HepG2 (cell line): ENCODE data around the gene F7. TPM values are rescaled to one million over a fixed set of nuclear protein-coding genes. Genes with fewer than 3 reads are reported as not detected.
A peak's percentile ranks its signal among the peaks of the same experiment; 100 is the strongest.

Source experiments
- BHLHE40 ChIP-seq: IDR thresholded peaks from 2 replicates; pipeline ENCODE4 v1.6.1; 2011; ENCODE audit warnings: low read length, improper control_type of control experiment
- EED ChIP-seq: sonication (generic); formaldehyde crosslinking; IDR thresholded peaks from 2 replicates; pipeline ENCODE4 v1.5.0; 2020; ENCODE audit warnings: mild to moderate bottlenecking, missing genetic modification reagents
- FOSL2 ChIP-seq: sonication (generic); formaldehyde crosslinking; IDR thresholded peaks from 2 replicates; pipeline ENCODE4 v1.4.0; 2020; ENCODE audit warnings: missing genetic modification reagents
- FOXO1 ChIP-seq: sonication (generic); formaldehyde crosslinking; IDR thresholded peaks from 2 replicates; pipeline ENCODE4 v1.4.0; 2020; ENCODE audit warnings: missing genetic modification reagents
- KLF16 ChIP-seq, 2 experiments: sonication (generic) in 1 of 2; formaldehyde crosslinking in 1 of 2; IDR thresholded peaks; 2 replicates each; pipeline versions ENCODE4 v1.6.1 to v1.8.0; 2016 to 2023; ENCODE audit warnings: missing genetic modification reagents in 2 of 2, missing compliant biosample characterization in 1 of 2
- MXI1 ChIP-seq: IDR thresholded peaks from 3 replicates; pipeline ENCODE4 v1.6.1; 2012; ENCODE audit warnings: low read depth, low read length, inconsistent platforms, borderline replicate concordance
- NFKBIZ ChIP-seq: IDR thresholded peaks from 2 replicates; pipeline ENCODE4 v1.6.1; 2018; ENCODE audit warnings: missing genetic modification reagents, missing compliant biosample characterization
- RFXANK ChIP-seq: IDR thresholded peaks from 2 replicates; pipeline ENCODE4 v1.6.1; 2016
- SOX13 ChIP-seq, 3 experiments: fragments of 450-650 bp in 1 of 3; sonication (generic) in 1 of 3; formaldehyde crosslinking in 1 of 3; IDR thresholded peaks in 2 of 3; conservative IDR thresholded peaks in 1 of 3; 2 replicates each; pipeline versions ENCODE4 v1.5.0 to v1.6.1; 2016 to 2020; ENCODE audit warnings: antibody characterized with exemption in 1 of 3, mild to moderate bottlenecking in 1 of 3, missing compliant biosample characterization in 1 of 3, missing genetic modification reagents in 1 of 3, moderate library complexity in 1 of 3
- ZNF329 ChIP-seq: sonication (generic); formaldehyde crosslinking; IDR thresholded peaks from 2 replicates; pipeline ENCODE4 v1.9.0; 2021; ENCODE audit warnings: low read depth, mild to moderate bottlenecking, missing genetic modification reagents
- ZNF557 ChIP-seq: sonication (generic); formaldehyde crosslinking; IDR thresholded peaks from 2 replicates; pipeline ENCODE4 v1.4.0; 2020; ENCODE audit warnings: missing genetic modification reagents
- ZNF773 ChIP-seq: sonication (generic); formaldehyde crosslinking; IDR thresholded peaks from 2 replicates; pipeline ENCODE4 v1.4.0; 2020; ENCODE audit warnings: missing genetic modification reagents, borderline replicate concordance
- ZNF788 ChIP-seq: sonication (generic); formaldehyde crosslinking; IDR thresholded peaks from 2 replicates; pipeline ENCODE4 v1.5.0; 2020; ENCODE audit warnings: mild to moderate bottlenecking, missing genetic modification reagents, borderline replicate concordance
- ZNF841 ChIP-seq: sonication (generic); formaldehyde crosslinking; IDR thresholded peaks from 2 replicates; pipeline ENCODE4 v1.8.1; 2023; ENCODE audit warnings: missing genetic modification reagents, borderline replicate concordance
- polyA plus RNA-seq, 8 experiments: library from polyadenylated mRNA; depleted of rRNA in 3 of 8; stranded (reverse) in 7 of 8; unstranded in 1 of 8; fragments of >200 nt; fragmentation: Illumina TruSeq in 4 of 8; extraction: Trizol in 4 of 8; gene quantifications; 2 replicates each; pipeline versions ENCODE4 v1.2.1 to v1.2.3, GENCODE V29; 2011 to 2016; ENCODE audit warnings: low read depth in 4 of 8, missing spikeins in 1 of 8, mixed read lengths in 1 of 8; ENCODE audit not compliant: insufficient read depth in 1 of 8
- total RNA-seq, 5 experiments: library from RNA; depleted of rRNA; stranded (reverse); fragments of >200 nt; fragmentation: Illumina TruSeq; extraction: Trizol; gene quantifications; 2 replicates each; pipeline ENCODE4 v1.2.3, GENCODE V29; 2016; ENCODE audit warnings: low read depth in 1 of 5
- TF ChIP-seq, protein P1 (sequence below): sonication (generic); formaldehyde crosslinking; IDR thresholded peaks from 2 replicates; pipeline ENCODE4 v1.4.0; 2020; ENCODE audit warnings: missing genetic modification reagents
- TF ChIP-seq, protein P2 (sequence below): IDR thresholded peaks from 2 replicates; pipeline ENCODE4 v1.6.1; 2016; ENCODE audit warnings: mild to moderate bottlenecking, missing biosample characterization, missing genetic modification reagents
- TF ChIP-seq, protein P3 (sequence below), 2 experiments: sonication (generic) in 1 of 2; formaldehyde crosslinking in 1 of 2; IDR thresholded peaks; 2 replicates each; pipeline versions ENCODE4 v1.5.1 to v1.6.1; 2011 to 2020; ENCODE audit warnings: borderline replicate concordance in 1 of 2, low read depth in 1 of 2, low read length in 1 of 2, mild to moderate bottlenecking in 1 of 2, missing genetic modification reagents in 1 of 2, moderate library complexity in 1 of 2
- TF ChIP-seq, protein P4 (sequence below): sonication (generic); formaldehyde crosslinking; IDR thresholded peaks from 2 replicates; pipeline ENCODE4 v1.9.0; 2021; ENCODE audit warnings: missing genetic modification reagents, borderline replicate concordance

The F7 gene
- total and polyA plus RNA-seq, 2 of the 13 experiments (the other 11 are each of a cell fraction or from before 2014, with no cell fraction given) = 12.6 to 26.5 TPM

DNA sequence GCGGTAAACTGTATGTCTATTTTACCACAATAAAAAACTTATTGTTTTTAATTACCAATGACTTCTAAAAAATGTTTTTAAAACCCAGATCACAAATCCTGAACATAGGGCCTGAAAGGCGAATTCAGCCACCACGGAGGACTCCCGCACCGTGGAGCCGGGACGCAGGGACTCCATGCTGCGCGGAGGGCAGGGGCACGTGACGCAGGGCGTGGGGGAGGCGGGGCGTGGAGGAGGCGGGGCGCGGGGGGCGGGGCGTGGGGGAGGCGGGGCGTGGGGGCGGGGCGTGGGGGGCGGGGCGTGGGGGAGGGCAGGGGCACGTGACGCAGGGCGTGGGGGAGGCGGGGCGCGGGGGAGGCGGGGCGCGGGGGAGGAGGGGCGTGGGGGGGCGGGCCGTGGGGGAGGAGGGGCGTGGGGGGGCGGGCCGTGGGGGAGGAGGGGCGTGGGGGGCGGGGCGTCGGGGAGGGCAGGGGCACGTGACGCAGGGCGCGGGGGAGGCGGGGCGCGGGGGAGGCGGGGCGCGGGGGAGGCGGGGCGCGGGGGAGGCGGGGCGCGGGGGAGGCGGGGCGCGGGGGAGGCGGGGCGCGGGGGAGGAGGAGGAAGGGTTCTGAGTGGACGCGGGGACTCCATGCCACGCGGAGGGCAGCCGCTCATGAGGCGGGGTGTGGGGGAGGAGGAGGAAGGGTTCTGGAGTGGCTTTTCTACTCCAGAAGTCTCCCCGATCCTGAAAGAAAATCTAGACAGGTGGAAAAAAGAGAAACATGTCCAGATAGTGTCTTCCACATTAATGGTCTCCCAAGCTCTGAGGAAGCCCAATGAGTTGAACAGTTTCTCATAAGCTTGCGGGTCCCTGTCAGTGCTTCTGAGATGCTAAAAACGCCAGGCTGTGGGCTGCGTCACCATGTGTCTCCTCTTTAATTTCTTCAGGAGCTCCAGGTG, 48.5 kb downstream of the F7 start (continued):
- TF ChIP-seq, protein P1, sequence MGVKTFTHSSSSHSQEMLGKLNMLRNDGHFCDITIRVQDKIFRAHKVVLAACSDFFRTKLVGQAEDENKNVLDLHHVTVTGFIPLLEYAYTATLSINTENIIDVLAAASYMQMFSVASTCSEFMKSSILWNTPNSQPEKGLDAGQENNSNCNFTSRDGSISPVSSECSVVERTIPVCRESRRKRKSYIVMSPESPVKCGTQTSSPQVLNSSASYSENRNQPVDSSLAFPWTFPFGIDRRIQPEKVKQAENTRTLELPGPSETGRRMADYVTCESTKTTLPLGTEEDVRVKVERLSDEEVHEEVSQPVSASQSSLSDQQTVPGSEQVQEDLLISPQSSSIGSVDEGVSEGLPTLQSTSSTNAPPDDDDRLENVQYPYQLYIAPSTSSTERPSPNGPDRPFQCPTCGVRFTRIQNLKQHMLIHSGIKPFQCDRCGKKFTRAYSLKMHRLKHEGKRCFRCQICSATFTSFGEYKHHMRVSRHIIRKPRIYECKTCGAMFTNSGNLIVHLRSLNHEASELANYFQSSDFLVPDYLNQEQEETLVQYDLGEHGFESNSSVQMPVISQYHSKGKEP = peak; percentile 51; the same call in 1 of the 2 replicates
- TF ChIP-seq BHLHE40 (peak; percentile 92), ZNF557 (0 out of 2 replicates have a peak, but pooled peaks have one; percentile 57), ZNF841 (CRISPR knock-in tag) (no peak), RFXANK (CRISPR knock-in tag) (no peak), ZNF773 (CRISPR knock-in tag) (no peak), ZNF788 (CRISPR knock-in tag) (no peak), ZNF329 (CRISPR knock-in tag) (no peak), NFKBIZ (CRISPR knock-in tag) (0 out of 2 replicates have a peak, but pooled peaks have one; percentile 23), SOX13 (IDR thresholded peaks at IDR 0.05) (no peak), SOX13 (CRISPR knock-in tag; conservative IDR thresholded peaks at IDR 0.05 in 1 of 2, IDR thresholded peaks at IDR 0.05 in 1 of 2) (peak in 1 of 2 experiments; percentile 46; a peak in 2 of 4 replicates), FOXO1 (CRISPR knock-in tag) (no peak), FOSL2 (peak; percentile 36; the same call in 1 of the 2 replicates), MXI1 (peak; percentile 70; the same call in 1 of the 3 replicates), KLF16 (CRISPR knock-in tag; IDR thresholded peaks at IDR 0.05) (0 out of 4 replicates have a peak, but pooled peaks of 1 of the 2 experiments have one; percentile 18), EED (CRISPR knock-in tag) (no peak)
- TF ChIP-seq, protein P2, sequence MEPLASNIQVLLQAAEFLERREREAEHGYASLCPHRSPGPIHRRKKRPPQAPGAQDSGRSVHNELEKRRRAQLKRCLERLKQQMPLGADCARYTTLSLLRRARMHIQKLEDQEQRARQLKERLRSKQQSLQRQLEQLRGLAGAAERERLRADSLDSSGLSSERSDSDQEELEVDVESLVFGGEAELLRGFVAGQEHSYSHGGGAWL = no peak
- TF ChIP-seq, protein P3, sequence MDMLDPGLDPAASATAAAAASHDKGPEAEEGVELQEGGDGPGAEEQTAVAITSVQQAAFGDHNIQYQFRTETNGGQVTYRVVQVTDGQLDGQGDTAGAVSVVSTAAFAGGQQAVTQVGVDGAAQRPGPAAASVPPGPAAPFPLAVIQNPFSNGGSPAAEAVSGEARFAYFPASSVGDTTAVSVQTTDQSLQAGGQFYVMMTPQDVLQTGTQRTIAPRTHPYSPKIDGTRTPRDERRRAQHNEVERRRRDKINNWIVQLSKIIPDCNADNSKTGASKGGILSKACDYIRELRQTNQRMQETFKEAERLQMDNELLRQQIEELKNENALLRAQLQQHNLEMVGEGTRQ (IDR thresholded peaks at IDR 0.05; ENCODE audit: low read depth, low read length) = peak; percentile 69
- TF ChIP-seq, protein P3 (CRISPR knock-in tag; IDR thresholded peaks at IDR 0.05; ENCODE audit: borderline replicate concordance) = peak; percentile 70; the same call in 1 of the 2 replicates
- TF ChIP-seq, protein P4, sequence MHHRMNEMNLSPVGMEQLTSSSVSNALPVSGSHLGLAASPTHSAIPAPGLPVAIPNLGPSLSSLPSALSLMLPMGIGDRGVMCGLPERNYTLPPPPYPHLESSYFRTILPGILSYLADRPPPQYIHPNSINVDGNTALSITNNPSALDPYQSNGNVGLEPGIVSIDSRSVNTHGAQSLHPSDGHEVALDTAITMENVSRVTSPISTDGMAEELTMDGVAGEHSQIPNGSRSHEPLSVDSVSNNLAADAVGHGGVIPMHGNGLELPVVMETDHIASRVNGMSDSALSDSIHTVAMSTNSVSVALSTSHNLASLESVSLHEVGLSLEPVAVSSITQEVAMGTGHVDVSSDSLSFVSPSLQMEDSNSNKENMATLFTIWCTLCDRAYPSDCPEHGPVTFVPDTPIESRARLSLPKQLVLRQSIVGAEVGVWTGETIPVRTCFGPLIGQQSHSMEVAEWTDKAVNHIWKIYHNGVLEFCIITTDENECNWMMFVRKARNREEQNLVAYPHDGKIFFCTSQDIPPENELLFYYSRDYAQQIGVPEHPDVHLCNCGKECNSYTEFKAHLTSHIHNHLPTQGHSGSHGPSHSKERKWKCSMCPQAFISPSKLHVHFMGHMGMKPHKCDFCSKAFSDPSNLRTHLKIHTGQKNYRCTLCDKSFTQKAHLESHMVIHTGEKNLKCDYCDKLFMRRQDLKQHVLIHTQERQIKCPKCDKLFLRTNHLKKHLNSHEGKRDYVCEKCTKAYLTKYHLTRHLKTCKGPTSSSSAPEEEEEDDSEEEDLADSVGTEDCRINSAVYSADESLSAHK = 0 out of 2 replicates have a peak, but pooled peaks have one; percentile 15
